K562 (cell line): Measurements from ENCODE around the gene TTC38. TPM values are rescaled to one million over a fixed set of nuclear protein-coding genes. Genes with fewer than 3 reads are reported as not detected.

Source experiments
- ATAC-seq: fragments of 200-7000 bp; cut with Tn5 transposase; 3 replicates; pipeline ENCODE4 v1.9.1; 2020; ENCODE audit warnings: moderate library complexity
- BruUV-seq: library from RNA; stranded (reverse); fragments of 400-500 nt; replicated peaks from 2 replicates; lab custom pipeline; 2021; lab: Mats Ljungman, UMichigan
- CTCF ChIA-PET: fragments of 300-600 bp; formaldehyde crosslinking; extraction: SDS; loops from one replicate; lab custom pipeline; 2021; ENCODE audit warnings: low intra/inter-chr PET ratio; lab: Yijun Ruan, JAX
- POLR2A ChIA-PET: fragments of 300-600, 350-650 bp; sonication (Branson Sonifier 250); formaldehyde crosslinking; extraction: SDS; loops from one replicate; lab custom pipeline; 2021; ENCODE audit warnings: antibody characterized with exemption, inconsistent platforms; lab: Yijun Ruan, JAX
- DNase-seq, 4 experiments: peaks; one replicate each; pipeline versions ENCODE4 v3.0.0 to v3.0.0-alpha.2; 2011 to 2018; ENCODE audit warnings: low spot score in 3 of 4, mixed read lengths in 3 of 4; ENCODE audit errors: extremely low read depth in 1 of 4
- FAIRE-seq: peaks from 2 replicates; lab custom pipeline; 2011; peaks lifted over from hg19 to GRCh38; lab: Jason Lieb, UNC
- H2AFZ ChIP-seq: 2 replicates; pipeline ENCODE4 v1.6.0; 2011; ENCODE audit warnings: low read depth, low read length, control low read depth, inconsistent platforms
- H3K27ac ChIP-seq: fragments of 200-600 bp; 3 replicates; pipeline ENCODE4 v1.8.0; 2011; ENCODE audit warnings: low read depth, mild to moderate bottlenecking, control low read depth, inconsistent platforms, low read length, moderate library complexity, mixed read lengths; ENCODE audit errors: extremely low read depth
- H3K27me3 ChIP-seq, 2 experiments: fragments of 300-600 bp in 1 of 2; 2 replicates in 1 of 2; 3 replicates in 1 of 2; pipeline versions ENCODE4 v1.6.0 to v1.8.0; 2011; ENCODE audit warnings: inconsistent platforms in 2 of 2, low read length in 2 of 2, mild to moderate bottlenecking in 1 of 2, mixed read lengths in 1 of 2, moderate library complexity in 1 of 2; ENCODE audit not compliant: control insufficient read depth in 2 of 2, insufficient read depth in 2 of 2
- H3K36me3 ChIP-seq: fragments of 300-600 bp; 3 replicates; pipeline ENCODE4 v1.8.0; 2011; ENCODE audit warnings: mild to moderate bottlenecking, low read length, inconsistent platforms; ENCODE audit not compliant: control insufficient read depth, insufficient read depth
- H3K4me1 ChIP-seq, 2 experiments: fragments of 200-600 bp in 1 of 2; replicated peaks in 1 of 2; 2 replicates in 1 of 2; 3 replicates in 1 of 2; pipeline versions ENCODE4 v1.5.1 to v1.8.0; 2011; ENCODE audit warnings: inconsistent platforms in 2 of 2, low read length in 2 of 2, mild to moderate bottlenecking in 1 of 2, mixed read lengths in 1 of 2, moderate library complexity in 1 of 2; ENCODE audit not compliant: control insufficient read depth in 2 of 2, insufficient read depth in 2 of 2
- H3K4me2 ChIP-seq: 2 replicates; pipeline ENCODE4 v1.6.1; 2011; ENCODE audit warnings: low read length, control low read depth, inconsistent platforms, mixed read lengths; ENCODE audit not compliant: insufficient read depth
- H3K4me3 ChIP-seq: fragments of 200-600 bp; sonication (generic), shearing (Covaris generic); 2 replicates; pipeline ENCODE4 v1.5.1; 2016; ENCODE audit warnings: control low read depth, inconsistent platforms
- H3K79me2 ChIP-seq: fragments of 200-600 bp; 3 replicates; pipeline ENCODE4 v1.8.0; 2011; ENCODE audit warnings: low read length, inconsistent platforms; ENCODE audit not compliant: control insufficient read depth, insufficient read depth
- H3K9ac ChIP-seq, 2 experiments: 2 replicates each; pipeline versions ENCODE4 v1.6.0 to v1.6.1; 2011; ENCODE audit warnings: low read depth in 2 of 2, low read length in 2 of 2, control low read depth in 1 of 2, inconsistent platforms in 1 of 2, mild to moderate bottlenecking in 1 of 2, mixed read lengths in 1 of 2; ENCODE audit not compliant: insufficient read depth in 1 of 2
- H3K9me1 ChIP-seq: one replicate; pipeline ENCODE4 v1.6.0; 2011; ENCODE audit warnings: inconsistent platforms, mild to moderate bottlenecking, low read length, moderate library complexity; ENCODE audit not compliant: control insufficient read depth, insufficient read depth
- H3K9me3 ChIP-seq: replicated peaks from 2 replicates; pipeline ENCODE4 v1.5.1; 2011; ENCODE audit warnings: low read depth, low read length, inconsistent platforms; ENCODE audit not compliant: control insufficient read depth, insufficient read depth
- H4K20me1 ChIP-seq: replicated peaks from 2 replicates; pipeline ENCODE4 v1.6.1; 2011; ENCODE audit warnings: low read length, inconsistent platforms, mixed read lengths; ENCODE audit not compliant: control insufficient read depth, insufficient read depth
- CBX8 ChIP-seq: fragments of 200-600 bp; sonication (generic); IDR thresholded peaks from 2 replicates; pipeline ENCODE4 v1.6.1; 2012; ENCODE audit warnings: borderline replicate concordance, mixed run types, low read depth, mild to moderate bottlenecking, moderate library complexity, mixed read lengths, low read length, control low read depth, inconsistent platforms; ENCODE audit not compliant: poor library complexity, severe bottlenecking; ENCODE audit errors: extremely low read depth
- CHD4 ChIP-seq: fragments of 200-600 bp; sonication (generic); IDR thresholded peaks from 3 replicates; pipeline ENCODE4 v1.6.1; 2012; ENCODE audit warnings: low read depth, mild to moderate bottlenecking, mixed read lengths, low read length, inconsistent platforms; ENCODE audit not compliant: insufficient read depth, insufficient replicate concordance, poor library complexity, severe bottlenecking
- EGR1 ChIP-seq: fragments of 450-650 bp; conservative IDR thresholded peaks from 2 replicates; pipeline ENCODE4 v1.6.1; 2017; ENCODE audit warnings: mild to moderate bottlenecking
- NRF1 ChIP-seq, 2 experiments: fragments of 450-650 bp; IDR thresholded peaks in 1 of 2; conservative IDR thresholded peaks in 1 of 2; 2 replicates each; pipeline ENCODE4 v1.6.1; 2014; ENCODE audit warnings: mild to moderate bottlenecking in 2 of 2
- POLR2AphosphoS5 ChIP-seq: IDR thresholded peaks from 2 replicates; pipeline ENCODE4 v1.6.1; 2011; ENCODE audit warnings: mild to moderate bottlenecking, low read depth, low read length, moderate library complexity; ENCODE audit not compliant: control insufficient read depth, insufficient read depth
- POLR2H ChIP-seq: IDR thresholded peaks from 2 replicates; pipeline ENCODE4 v1.6.1; 2016; ENCODE audit warnings: missing genetic modification characterization, low read depth, mild to moderate bottlenecking, control low read depth, missing compliant biosample characterization, moderate library complexity
- SAFB ChIP-seq: fragments of 200-400 bp; formaldehyde crosslinking; IDR thresholded peaks from 2 replicates; pipeline ENCODE4 v1.6.1; 2017; ENCODE audit warnings: low read depth, low read length, borderline replicate concordance
- SP2 ChIP-seq: IDR thresholded peaks from 2 replicates; pipeline ENCODE4 v1.6.1; 2011; ENCODE audit warnings: mild to moderate bottlenecking, low read depth, low read length, moderate library complexity; ENCODE audit not compliant: poor library complexity, severe bottlenecking; ENCODE audit errors: extremely low read depth
- TEAD2 ChIP-seq: fragments of 450-650 bp; IDR thresholded peaks from 2 replicates; pipeline ENCODE4 v1.6.1; 2016; ENCODE audit warnings: missing genetic modification characterization, control low read depth, missing compliant biosample characterization
- TRIM28 ChIP-seq: fragments of 450-650 bp; IDR thresholded peaks from 2 replicates; pipeline ENCODE4 v1.6.1; 2017
- WGBS: fragments of 100-300 bp; shearing (Covaris generic); methylation state at CpG from one replicate; pipeline ENCODE4 v1.1.6; 2016; ENCODE audit warnings: low coverage, mixed read lengths; ENCODE audit not compliant: insufficient coverage; ENCODE audit errors: missing lambda C conversion rate; 5-methylcytosine and 5-hydroxymethylcytosine counted together
- in situ Hi-C: fragments of 300-500 bp; cut with MboI; formaldehyde crosslinking; loops from 4 replicates; pipeline ENCODE4 v1.15.0; 2018; ENCODE audit warnings: inconsistent platforms, mixed read lengths
- intact Hi-C: fragments of 100-400 bp; cut with micrococcal nuclease; formaldehyde crosslinking; loops from 2 replicates; pipeline ENCODE4 v1.14.2; 2022
- polyA plus RNA-seq, 8 experiments: library from polyadenylated mRNA; depleted of rRNA in 4 of 8; stranded (reverse) in 5 of 8; unstranded in 3 of 8; fragments of >200 nt; fragmentation: Nextera tagmentation in 2 of 8; fragmentation: Illumina TruSeq in 1 of 8; extraction: Ambion mirVana in 2 of 8; extraction: Trizol in 1 of 8; gene quantifications; 2 replicates each; pipeline versions ENCODE4 v1.2.1 to v1.2.3, GENCODE V29; 2011 to 2014; ENCODE audit warnings: inconsistent platforms in 1 of 8, missing spikeins in 1 of 8
- total RNA-seq, 7 experiments: library from RNA; depleted of rRNA in 6 of 7; stranded (reverse); fragments of >200 nt in 6 of 7; fragmentation: Illumina TruSeq in 2 of 7; extraction: Trizol in 2 of 7; gene quantifications; 2 replicates each; pipeline versions ENCODE4 v1.2.1 to v1.2.3, GENCODE V29; 2011 to 2021; ENCODE audit warnings: low replicate concordance in 1 of 7
- TF ChIP-seq, protein P1 (sequence below): conservative IDR thresholded peaks from 2 replicates; pipeline ENCODE4 v1.6.1; 2011; ENCODE audit warnings: low read depth, mild to moderate bottlenecking, low read length; ENCODE audit not compliant: control insufficient read depth
- TF ChIP-seq, protein P2 (sequence below), 2 experiments: fragments of 200-800 bp in 1 of 2; sonication (Bioruptor generic) in 1 of 2; sonication (generic) in 1 of 2; formaldehyde crosslinking in 1 of 2; IDR thresholded peaks in 1 of 2; conservative IDR thresholded peaks in 1 of 2; 2 replicates each; pipeline versions ENCODE4 v1.5.0 to v1.6.1; 2016 to 2020; ENCODE audit warnings: missing compliant biosample characterization in 1 of 2, missing genetic modification characterization in 1 of 2, missing genetic modification reagents in 1 of 2
- TF ChIP-seq, protein P3 (sequence below): fragments of 250-450 bp; sonication (Bioruptor Pico); IDR thresholded peaks from 2 replicates; pipeline ENCODE4 v1.5.0; 2021

The TTC38 gene
- total and polyA plus RNA-seq, 9 of the 15 experiments (the other 6 are each of a cell fraction or from before 2014, with no cell fraction given), result 0.84 to 28.4 (median 18.1) TPM

DNA sequence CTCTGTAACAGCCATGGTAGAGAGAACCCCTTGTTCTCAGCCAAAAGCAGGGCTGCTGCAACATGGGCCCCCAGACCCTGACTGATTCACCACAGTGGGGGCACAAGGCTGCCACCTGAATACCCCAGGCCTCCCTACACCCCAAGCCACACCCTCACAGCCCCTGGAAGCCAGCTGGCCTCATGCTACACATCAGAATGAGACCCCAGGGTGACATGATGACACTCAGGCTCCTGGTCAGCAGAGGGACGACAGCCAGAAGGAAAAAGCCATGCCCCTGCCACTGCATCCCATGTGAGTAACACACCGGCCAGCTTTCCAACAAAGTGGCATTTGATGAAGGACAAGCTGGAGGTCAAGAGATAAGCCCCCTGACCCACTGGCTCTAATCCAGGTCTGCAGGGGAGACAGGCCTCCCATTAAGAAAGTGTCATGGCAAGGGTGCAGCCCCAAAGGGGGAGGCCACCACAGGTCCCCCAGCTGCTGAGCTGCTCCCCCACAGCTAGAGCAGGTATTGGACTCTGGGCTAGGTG is 20.3 kb upstream of the TTC38 start (continued):
- TF ChIP-seq TRIM28, result no peak
- TF ChIP-seq CHD4, result no peak
- TF ChIP-seq, protein P1, sequence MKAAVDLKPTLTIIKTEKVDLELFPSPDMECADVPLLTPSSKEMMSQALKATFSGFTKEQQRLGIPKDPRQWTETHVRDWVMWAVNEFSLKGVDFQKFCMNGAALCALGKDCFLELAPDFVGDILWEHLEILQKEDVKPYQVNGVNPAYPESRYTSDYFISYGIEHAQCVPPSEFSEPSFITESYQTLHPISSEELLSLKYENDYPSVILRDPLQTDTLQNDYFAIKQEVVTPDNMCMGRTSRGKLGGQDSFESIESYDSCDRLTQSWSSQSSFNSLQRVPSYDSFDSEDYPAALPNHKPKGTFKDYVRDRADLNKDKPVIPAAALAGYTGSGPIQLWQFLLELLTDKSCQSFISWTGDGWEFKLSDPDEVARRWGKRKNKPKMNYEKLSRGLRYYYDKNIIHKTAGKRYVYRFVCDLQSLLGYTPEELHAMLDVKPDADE, result no peak

DNA sequence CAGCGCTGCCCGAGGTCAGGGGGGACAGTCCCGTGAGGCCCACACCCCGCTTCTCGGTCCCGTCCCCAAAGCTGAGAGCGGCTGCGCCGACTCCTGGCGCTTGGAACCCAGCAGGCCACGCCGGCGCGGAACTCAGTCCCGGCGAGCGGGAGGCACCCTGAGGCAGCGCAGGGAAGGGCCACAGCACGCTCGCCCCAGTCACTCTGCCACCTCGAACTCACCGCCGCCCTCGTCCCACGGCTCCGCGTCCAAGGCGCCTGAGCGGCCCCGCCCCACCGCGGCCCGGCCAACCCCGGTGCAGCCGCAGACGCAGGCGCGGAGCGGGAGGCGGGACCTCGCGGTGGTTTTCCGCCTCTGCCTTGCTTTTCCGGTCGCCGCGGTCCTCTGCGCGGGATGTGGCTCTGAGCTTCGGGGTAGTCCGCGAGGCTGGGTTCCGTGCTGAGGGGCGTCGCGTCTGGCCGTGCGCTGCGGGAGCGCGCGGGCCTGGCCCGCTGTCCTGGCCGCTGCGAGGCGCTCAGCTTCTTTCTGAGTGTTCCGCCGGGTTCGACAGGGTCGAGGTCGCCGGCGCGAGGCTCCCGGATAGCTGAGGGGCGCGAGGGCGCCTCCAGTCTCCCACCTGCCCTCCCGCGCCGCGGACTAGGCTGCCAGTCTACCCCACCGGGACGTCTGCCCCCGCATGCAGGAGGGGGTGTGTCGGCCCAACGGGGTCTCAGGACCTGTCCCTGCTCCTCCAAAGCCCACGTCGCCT is 17.6 kb upstream of the TTC38 start, which contains the start of gene CDPF1:
Gene CDPF1 (minus strand): TSS at position 259 of the 748 bp plus-strand sequence. CDS start 2,009 bp downstream, outside the sequence.
- FAIRE-seq (peak; percentile 93), DNase-seq (peak; percentile 88 to 90 (median 89)), ATAC-seq (peak; percentile 95)
- ChIA-PET POLR2A (interaction anchor here (0.9 to 2.3 kb wide), 4 partner anchors 9 to 18 kb away, joined by 3 to 12 read pairs (median 3); partner anchors contain the start of gene TTC38), CTCF (no interaction called here)
- Histone ChIP-seq H3K9me1 (no peaks in the 10 kb centered on the region), H3K4me1 (peaks cover 12 to 40% of the 10 kb centered on the region in 2 experiments), H3K36me3 (no peaks in the 10 kb centered on the region), H3K4me2 (peak within 1 kb of the TSS; percentile 89), H4K20me1 (no peaks in the 10 kb centered on the region), H3K27me3 (no peaks in the 10 kb centered on the region), H2AFZ (peak within 1 kb of the TSS; percentile 83), H3K79me2 (peaks cover 33% of the 10 kb centered on the region), H3K4me3 (peak within 1 kb of the TSS; percentile 71), H3K9me3 (no peaks in the 10 kb centered on the region), H3K9ac (peak within 1 kb of the TSS; percentile 86 to 98), H3K27ac (peak within 1 kb of the TSS; percentile 87)
- 1% methylated on average over 29 of the region's 89 CpGs for WGBS
- in situ Hi-C loops (no loop called here), intact Hi-C loops (no loop called here)
- BruUV-seq, result TSS peak; percentile 65
- TF ChIP-seq, protein P2, sequence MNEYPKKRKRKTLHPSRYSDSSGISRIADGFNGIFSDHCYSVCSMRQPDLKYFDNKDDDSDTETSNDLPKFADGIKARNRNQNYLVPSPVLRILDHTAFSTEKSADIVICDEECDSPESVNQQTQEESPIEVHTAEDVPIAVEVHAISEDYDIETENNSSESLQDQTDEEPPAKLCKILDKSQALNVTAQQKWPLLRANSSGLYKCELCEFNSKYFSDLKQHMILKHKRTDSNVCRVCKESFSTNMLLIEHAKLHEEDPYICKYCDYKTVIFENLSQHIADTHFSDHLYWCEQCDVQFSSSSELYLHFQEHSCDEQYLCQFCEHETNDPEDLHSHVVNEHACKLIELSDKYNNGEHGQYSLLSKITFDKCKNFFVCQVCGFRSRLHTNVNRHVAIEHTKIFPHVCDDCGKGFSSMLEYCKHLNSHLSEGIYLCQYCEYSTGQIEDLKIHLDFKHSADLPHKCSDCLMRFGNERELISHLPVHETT (CRISPR knock-in tag; conservative IDR thresholded peaks at IDR 0.05 in 1 of 2, IDR thresholded peaks at IDR 0.05 in 1 of 2), result 0 out of 4 replicates have a peak, but pooled peaks of 1 of the 2 experiments have one; percentile 68
- peak; percentile 50; the same call in 1 of the 2 replicates for TF ChIP-seq SAFB
- TF ChIP-seq TEAD2 (tag), result no peak
- TF ChIP-seq CBX8, result no peak
- TF ChIP-seq EGR1, result peak; percentile 17; the same call in 1 of the 2 replicates
- peak; percentile 73 for TF ChIP-seq POLR2H (tag)
- TF ChIP-seq, protein P3, sequence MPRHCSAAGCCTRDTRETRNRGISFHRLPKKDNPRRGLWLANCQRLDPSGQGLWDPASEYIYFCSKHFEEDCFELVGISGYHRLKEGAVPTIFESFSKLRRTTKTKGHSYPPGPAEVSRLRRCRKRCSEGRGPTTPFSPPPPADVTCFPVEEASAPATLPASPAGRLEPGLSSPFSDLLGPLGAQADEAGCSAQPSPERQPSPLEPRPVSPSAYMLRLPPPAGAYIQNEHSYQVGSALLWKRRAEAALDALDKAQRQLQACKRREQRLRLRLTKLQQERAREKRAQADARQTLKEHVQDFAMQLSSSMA, result no peak
- peak; percentile 17 for TF ChIP-seq SP2
- TF ChIP-seq NRF1 (conservative IDR thresholded peaks at IDR 0.05 in 1 of 2, IDR thresholded peaks at IDR 0.05 in 1 of 2), result peak; percentile 92 to 93
- peak; percentile 47 for TF ChIP-seq POLR2AphosphoS5
